Testis (tissue), 2 donors: ENCODE results near the gene TTBK2.

Experiments used
- CTCF ChIP-seq, 3 experiments: fragments of 450-650 bp in 2 of 3; fragments of 200-600 bp in 1 of 3; sonication (generic) in 1 of 3; IDR thresholded peaks; one replicate each; pipeline ENCODE4 v1.5.1; 2016 to 2019; ENCODE audit warnings: antibody characterized with exemption in 3 of 3, mild to moderate bottlenecking in 2 of 3, moderate library complexity in 1 of 3
- POLR2A ChIP-seq: fragments of 450-650 bp; IDR thresholded peaks from one replicate; pipeline ENCODE4 v1.6.1; 2017; ENCODE audit warnings: antibody characterized with exemption, mild to moderate bottlenecking, moderate library complexity

- TF ChIP-seq CTCF (IDR thresholded peaks at IDR 0.05): no peak
- no peak for TF ChIP-seq POLR2A
These were observed 70.7 kb downstream of the TTBK2 start for GRCh38 chr15:42849836-42850235.
